SH-SY5Y (cell line): ENCODE results near the gene GPRIN3.

Source experiments
- GATA2 ChIP-seq: IDR thresholded peaks from 2 replicates; pipeline ENCODE4 v1.6.1; 2011; ENCODE audit warnings: mild to moderate bottlenecking, low read depth, low read length
- GATA3 ChIP-seq: IDR thresholded peaks from 2 replicates; pipeline ENCODE4 v1.6.1; 2011; ENCODE audit warnings: low read depth, mild to moderate bottlenecking, low read length, moderate library complexity

DNA sequence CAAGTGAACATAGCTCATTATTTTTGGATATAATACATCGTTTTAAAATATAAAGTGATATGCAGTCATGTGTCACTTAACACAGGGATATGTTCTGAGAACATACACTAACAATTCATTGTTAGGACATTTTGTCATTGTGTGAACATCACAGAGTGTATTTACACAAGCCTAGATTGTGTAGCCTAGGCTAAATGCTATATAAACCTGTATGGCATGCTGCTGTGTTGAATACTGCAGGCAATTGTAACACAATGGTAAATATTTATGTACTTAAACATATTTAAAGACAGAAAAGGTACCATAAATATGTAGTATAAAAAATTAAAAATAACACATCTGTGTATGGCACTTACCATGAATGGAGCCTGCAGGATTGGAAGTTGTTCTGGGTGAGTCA lies 44.9 kb upstream of the GPRIN3 start:
- no peak for TF ChIP-seq GATA2
- no peak for TF ChIP-seq GATA3
